H9 (cell line): ENCODE data around the gene DERA. TPM values are rescaled to one million over a fixed set of nuclear protein-coding genes. Genes with fewer than 3 reads are reported as not detected.

Experiments
- DNase-seq: peaks from one replicate; pipeline ENCODE4 v3.0.0-alpha.2; 2017
- H2AFZ ChIP-seq: one replicate; pipeline ENCODE4 v1.6.1; 2013; ENCODE audit warnings: mild to moderate bottlenecking, low read length, control low read depth, moderate library complexity
- H2AK5ac ChIP-seq: 2 replicates; pipeline ENCODE4 v1.6.1; 2013; ENCODE audit warnings: low read length, control low read depth, mixed read lengths; ENCODE audit not compliant: insufficient read length
- H2BK120ac ChIP-seq: one replicate; pipeline ENCODE4 v1.6.1; 2013; ENCODE audit warnings: low read depth, mild to moderate bottlenecking, low read length, control low read depth, inconsistent platforms; ENCODE audit not compliant: poor library complexity, severe bottlenecking
- H2BK12ac ChIP-seq: 2 replicates; pipeline ENCODE4 v1.6.1; 2013; ENCODE audit warnings: low read length, control low read depth, mixed read lengths, low read depth; ENCODE audit not compliant: insufficient read length
- H2BK15ac ChIP-seq: 2 replicates; pipeline ENCODE4 v1.6.1; 2013; ENCODE audit warnings: low read depth, low read length, control low read depth
- H2BK20ac ChIP-seq: one replicate; pipeline ENCODE4 v1.6.1; 2013; ENCODE audit warnings: low read depth, mild to moderate bottlenecking, low read length, control low read depth, inconsistent platforms; ENCODE audit not compliant: poor library complexity, severe bottlenecking
- H2BK5ac ChIP-seq: 2 replicates; pipeline ENCODE4 v1.6.1; 2013; ENCODE audit warnings: low read length, control low read depth, mixed read lengths; ENCODE audit not compliant: insufficient read length
- H3K14ac ChIP-seq: 2 replicates; pipeline ENCODE4 v1.6.1; 2013; ENCODE audit warnings: low read length, control low read depth; ENCODE audit not compliant: insufficient read depth
- H3K18ac ChIP-seq: 2 replicates; pipeline ENCODE4 v1.6.1; 2013; ENCODE audit warnings: low read depth, mild to moderate bottlenecking, mixed read lengths, low read length, control low read depth; ENCODE audit not compliant: insufficient read length
- H3K23ac ChIP-seq: 2 replicates; pipeline ENCODE4 v1.6.1; 2013; ENCODE audit warnings: low read length, control low read depth, mixed read lengths, low read depth; ENCODE audit not compliant: insufficient read length
- H3K23me2 ChIP-seq: 2 replicates; pipeline ENCODE4 v1.6.1; 2013; ENCODE audit warnings: low read depth, mild to moderate bottlenecking, mixed read lengths, low read length, control low read depth; ENCODE audit not compliant: insufficient read length, poor library complexity, severe bottlenecking
- H3K27ac ChIP-seq: 2 replicates; pipeline ENCODE4 v1.5.1; 2013; ENCODE audit warnings: low read length, control low read depth, mixed read lengths, low read depth; ENCODE audit not compliant: insufficient read length
- H3K27me3 ChIP-seq: 2 replicates; pipeline ENCODE4 v1.6.1; 2013; ENCODE audit warnings: low read length, control low read depth, inconsistent platforms; ENCODE audit not compliant: insufficient read depth
- H3K4ac ChIP-seq: 2 replicates; pipeline ENCODE4 v1.6.1; 2013; ENCODE audit warnings: low read depth, mild to moderate bottlenecking, control low read depth, inconsistent platforms, low read length, moderate library complexity
- H3K4me1 ChIP-seq: 2 replicates; pipeline ENCODE4 v1.6.1; 2013; ENCODE audit warnings: low read length, control low read depth, inconsistent platforms; ENCODE audit not compliant: insufficient read depth
- H3K4me2 ChIP-seq: 2 replicates; pipeline ENCODE4 v1.6.1; 2013; ENCODE audit warnings: low read length, control low read depth, mixed read lengths; ENCODE audit not compliant: insufficient read length, insufficient read depth
- H3K56ac ChIP-seq: 2 replicates; pipeline ENCODE4 v1.6.1; 2013; ENCODE audit warnings: low read depth, mild to moderate bottlenecking, mixed read lengths, low read length, control low read depth; ENCODE audit not compliant: insufficient read length
- H3K79me1 ChIP-seq: 2 replicates; pipeline ENCODE4 v1.6.1; 2013; ENCODE audit warnings: low read depth, mild to moderate bottlenecking, moderate library complexity, low read length, control low read depth, inconsistent platforms; ENCODE audit not compliant: insufficient read depth, poor library complexity, severe bottlenecking
- H3K79me2 ChIP-seq: 2 replicates; pipeline ENCODE4 v1.6.1; 2013; ENCODE audit warnings: low read length, control low read depth, inconsistent platforms; ENCODE audit not compliant: insufficient read depth
- H3K9ac ChIP-seq: 2 replicates; pipeline ENCODE4 v1.6.1; 2013; ENCODE audit warnings: low read length, control low read depth, mixed read lengths; ENCODE audit not compliant: insufficient read length; ENCODE audit errors: extremely low read depth
- H3K9me3 ChIP-seq: one replicate; pipeline ENCODE4 v1.6.1; 2013; ENCODE audit warnings: low read depth, low read length, inconsistent platforms; ENCODE audit not compliant: control insufficient read depth
- H3T11ph ChIP-seq: one replicate; pipeline ENCODE4 v1.6.1; 2013; ENCODE audit warnings: mild to moderate bottlenecking, low read length, control low read depth, inconsistent platforms
- H4K20me1 ChIP-seq: one replicate; pipeline ENCODE4 v1.6.1; 2013; ENCODE audit not compliant: control insufficient read depth, insufficient read length, insufficient read depth
- H4K5ac ChIP-seq: 2 replicates; pipeline ENCODE4 v1.6.1; 2013; ENCODE audit warnings: low read depth, mild to moderate bottlenecking, mixed read lengths, low read length, control low read depth; ENCODE audit not compliant: insufficient read length
- H4K8ac ChIP-seq: replicated peaks from 2 replicates; pipeline ENCODE4 v1.6.1; 2013; ENCODE audit warnings: low read length, control low read depth, mixed read lengths, low read depth; ENCODE audit not compliant: insufficient read length
- H4K91ac ChIP-seq: 2 replicates; pipeline ENCODE4 v1.6.1; 2013; ENCODE audit warnings: low read depth, mild to moderate bottlenecking, moderate library complexity, mixed read lengths, low read length, control low read depth; ENCODE audit not compliant: insufficient read length
- H3K27ac Mint-ChIP-seq, 3 experiments: 2 replicates in 2 of 3; 3 replicates in 1 of 3; pipeline ENCODE4 v1.8.0; 2020 to 2021; ENCODE audit warnings: mixed read lengths in 3 of 3, mild to moderate bottlenecking in 1 of 3, moderate library complexity in 1 of 3
- H3K27me3 Mint-ChIP-seq: 2 replicates; pipeline ENCODE4 v1.8.0; 2021; ENCODE audit warnings: low read depth, mild to moderate bottlenecking, moderate library complexity, mixed read lengths
- H3K36me3 Mint-ChIP-seq, 3 experiments: 2 replicates in 2 of 3; 3 replicates in 1 of 3; pipeline ENCODE4 v1.8.0; 2020 to 2021; ENCODE audit warnings: low read depth in 3 of 3, mixed read lengths in 3 of 3; ENCODE audit not compliant: insufficient read depth in 1 of 3
- H3K4me1 Mint-ChIP-seq, 2 experiments: 2 replicates each; pipeline ENCODE4 v1.8.0; 2020; ENCODE audit warnings: mixed read lengths in 2 of 2
- H3K4me3 Mint-ChIP-seq, 2 experiments: 2 replicates in 1 of 2; 3 replicates in 1 of 2; pipeline ENCODE4 v1.8.0; 2020 to 2021; ENCODE audit warnings: mild to moderate bottlenecking in 2 of 2, mixed read lengths in 2 of 2, moderate library complexity in 1 of 2
- H3K9me3 Mint-ChIP-seq, 2 experiments: 2 replicates in 1 of 2; 3 replicates in 1 of 2; pipeline ENCODE4 v1.8.0; 2020; ENCODE audit warnings: mild to moderate bottlenecking in 2 of 2, mixed read lengths in 2 of 2, moderate library complexity in 1 of 2
- CTCF ChIP-seq: fragments of 200-600 bp; sonication (generic); conservative IDR thresholded peaks from 3 replicates; pipeline ENCODE4 v1.8.0; 2021; ENCODE audit warnings: antibody characterized with exemption, mild to moderate bottlenecking
- WGBS: extraction: QIAGEN DNeasy Blood & Tissue Kit; methylation state at CpG from one replicate; pipeline ENCODE4 v1.1.7; 2013; ENCODE audit warnings: missing lambda C conversion rate, low lambda C conversion rate, mixed read lengths; ENCODE audit not compliant: insufficient read length; ENCODE audit errors: extremely low coverage; 5-methylcytosine and 5-hydroxymethylcytosine counted together
- total RNA-seq: library from RNA; stranded (reverse); gene quantifications from 2 replicates; pipeline ENCODE4 v1.2.1, GENCODE V29; 2021

The DERA gene
- total RNA-seq, 1 experiment from 2014 or later = 20.9 TPM

- Histone ChIP-seq H3K4me1 (no peaks in the 10 kb centered on the region; the same call in 1 of the 2 replicates), H2BK12ac (no peak overlapping the region), H4K20me1 (no peaks in the 10 kb centered on the region), H3K9ac (no peak overlapping the region), H4K5ac (no peak overlapping the region), H3K4me2 (no peak overlapping the region), H3K4ac (no peak overlapping the region), H2BK120ac (no peak overlapping the region), H4K91ac (no peak overlapping the region), H2BK5ac (no peak overlapping the region), H2BK15ac (no peak overlapping the region), H2AK5ac (no peak overlapping the region), H3K18ac (no peak overlapping the region), H3K27ac (no peak overlapping the region), H3T11ph (no peak overlapping the region), H3K23me2 (no peaks in the 10 kb centered on the region), H2AFZ (no peak overlapping the region), H3K14ac (no peak overlapping the region), H3K79me2 (no peaks in the 10 kb centered on the region), H3K23ac (no peak overlapping the region), H4K8ac (no peak overlapping the region), H3K27me3 (no peaks in the 10 kb centered on the region), H2BK20ac (no peak overlapping the region), H3K79me1 (no peaks in the 10 kb centered on the region), H3K9me3 (no peaks in the 10 kb centered on the region), H3K56ac (no peak overlapping the region)
- Mint-ChIP-seq H3K9me3 (no peaks in the 10 kb centered on the region), H3K4me1 (peaks cover 12 to 16% of the 10 kb centered on the region in 2 experiments), H3K27me3 (no peaks in the 10 kb centered on the region), H3K36me3 (no peaks in the 10 kb centered on the region), H3K27ac (no peak overlapping the region), H3K4me3 (no peak overlapping the region)
- TF ChIP-seq CTCF = no peak
- no peak for DNase-seq
- WGBS = no CpG with 5 or more reads among the region's 2 CpGs
Measured at GRCh38 chr12:16030744-16031143, 119.6 kb downstream of the DERA start.
